ENCODE data around the gene MFRP.

The MFRP gene

DNA sequence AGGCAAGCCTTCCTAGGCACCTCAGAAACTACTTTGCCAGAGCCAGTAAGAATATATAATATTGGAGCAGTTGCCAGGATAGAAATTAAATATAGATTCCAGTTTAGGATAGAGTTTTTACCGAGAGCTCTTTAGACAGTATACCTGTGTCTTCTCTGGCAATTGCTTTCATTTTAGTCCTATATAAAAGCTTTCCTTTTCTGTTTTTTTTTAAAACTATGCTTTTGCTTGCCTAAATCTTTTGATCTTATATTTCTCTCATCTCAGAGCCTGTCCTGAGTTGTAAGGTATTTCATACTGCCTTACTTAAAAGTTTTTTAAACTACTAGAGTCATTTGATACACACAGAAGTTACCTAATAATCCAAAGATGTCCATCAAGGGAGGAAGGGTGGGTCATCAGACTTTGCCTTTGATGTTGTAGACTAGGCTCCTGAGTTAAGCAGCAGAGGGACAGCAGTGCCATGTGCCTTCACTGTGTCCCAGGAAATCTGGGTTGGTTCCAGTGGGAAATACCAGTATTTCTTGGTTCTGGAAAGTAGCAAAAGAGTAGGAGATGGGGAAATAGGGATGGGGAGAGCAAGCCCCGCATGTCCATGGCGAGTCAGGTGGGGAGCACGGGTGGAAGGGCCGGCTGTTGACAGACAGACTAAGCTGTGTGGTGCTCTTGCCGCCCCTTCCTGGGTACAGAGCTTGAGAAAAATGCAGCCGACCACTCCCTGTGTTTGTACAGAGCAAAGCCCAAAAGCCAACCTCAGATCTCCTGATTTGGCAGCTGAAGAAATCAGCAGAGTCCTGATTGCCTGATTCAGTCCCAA lies 40.7 kb downstream of the MFRP start:
- TF ChIP-seq, protein P1, sequence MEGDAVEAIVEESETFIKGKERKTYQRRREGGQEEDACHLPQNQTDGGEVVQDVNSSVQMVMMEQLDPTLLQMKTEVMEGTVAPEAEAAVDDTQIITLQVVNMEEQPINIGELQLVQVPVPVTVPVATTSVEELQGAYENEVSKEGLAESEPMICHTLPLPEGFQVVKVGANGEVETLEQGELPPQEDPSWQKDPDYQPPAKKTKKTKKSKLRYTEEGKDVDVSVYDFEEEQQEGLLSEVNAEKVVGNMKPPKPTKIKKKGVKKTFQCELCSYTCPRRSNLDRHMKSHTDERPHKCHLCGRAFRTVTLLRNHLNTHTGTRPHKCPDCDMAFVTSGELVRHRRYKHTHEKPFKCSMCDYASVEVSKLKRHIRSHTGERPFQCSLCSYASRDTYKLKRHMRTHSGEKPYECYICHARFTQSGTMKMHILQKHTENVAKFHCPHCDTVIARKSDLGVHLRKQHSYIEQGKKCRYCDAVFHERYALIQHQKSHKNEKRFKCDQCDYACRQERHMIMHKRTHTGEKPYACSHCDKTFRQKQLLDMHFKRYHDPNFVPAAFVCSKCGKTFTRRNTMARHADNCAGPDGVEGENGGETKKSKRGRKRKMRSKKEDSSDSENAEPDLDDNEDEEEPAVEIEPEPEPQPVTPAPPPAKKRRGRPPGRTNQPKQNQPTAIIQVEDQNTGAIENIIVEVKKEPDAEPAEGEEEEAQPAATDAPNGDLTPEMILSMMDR (conservative IDR thresholded peaks at IDR 0.05; ENCODE audit: low read depth, low read length) = no peak
- DNase-seq (ENCODE audit: low read depth) = no peak
- H3K4me3 ChIP-seq (ENCODE audit: low read length) = no peak overlapping the region

DNA sequence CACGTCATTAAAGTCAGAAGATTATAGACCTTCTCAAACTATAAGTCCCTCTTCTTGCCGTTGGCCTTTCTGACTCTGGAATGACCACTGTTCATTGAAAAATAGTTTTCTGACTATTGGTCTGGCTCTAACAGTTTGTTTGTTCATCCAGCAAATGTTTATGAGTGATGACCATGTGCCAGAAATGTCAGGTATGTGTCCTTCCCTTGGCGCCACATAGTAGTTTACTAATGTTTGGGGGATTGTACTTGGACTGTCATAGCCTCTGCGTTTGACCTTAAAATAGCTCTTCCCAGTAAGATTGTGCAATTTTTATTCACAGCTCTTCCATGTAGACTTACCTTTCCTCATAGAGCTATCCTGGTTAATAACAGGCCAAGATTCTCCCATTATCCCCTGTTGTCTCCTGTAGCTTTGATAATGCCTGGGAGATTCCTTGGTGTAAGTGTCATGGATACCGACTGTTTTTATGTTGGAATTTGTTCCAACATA lies 43.2 kb downstream of the MFRP start:
- TF ChIP-seq, protein P1 (conservative IDR thresholded peaks at IDR 0.05; ENCODE audit: low read depth, low read length) = no peak
- DNase-seq (ENCODE audit: low read depth) = no peak
- no peak overlapping the region for H3K4me3 ChIP-seq (ENCODE audit: low read length)

DNA sequence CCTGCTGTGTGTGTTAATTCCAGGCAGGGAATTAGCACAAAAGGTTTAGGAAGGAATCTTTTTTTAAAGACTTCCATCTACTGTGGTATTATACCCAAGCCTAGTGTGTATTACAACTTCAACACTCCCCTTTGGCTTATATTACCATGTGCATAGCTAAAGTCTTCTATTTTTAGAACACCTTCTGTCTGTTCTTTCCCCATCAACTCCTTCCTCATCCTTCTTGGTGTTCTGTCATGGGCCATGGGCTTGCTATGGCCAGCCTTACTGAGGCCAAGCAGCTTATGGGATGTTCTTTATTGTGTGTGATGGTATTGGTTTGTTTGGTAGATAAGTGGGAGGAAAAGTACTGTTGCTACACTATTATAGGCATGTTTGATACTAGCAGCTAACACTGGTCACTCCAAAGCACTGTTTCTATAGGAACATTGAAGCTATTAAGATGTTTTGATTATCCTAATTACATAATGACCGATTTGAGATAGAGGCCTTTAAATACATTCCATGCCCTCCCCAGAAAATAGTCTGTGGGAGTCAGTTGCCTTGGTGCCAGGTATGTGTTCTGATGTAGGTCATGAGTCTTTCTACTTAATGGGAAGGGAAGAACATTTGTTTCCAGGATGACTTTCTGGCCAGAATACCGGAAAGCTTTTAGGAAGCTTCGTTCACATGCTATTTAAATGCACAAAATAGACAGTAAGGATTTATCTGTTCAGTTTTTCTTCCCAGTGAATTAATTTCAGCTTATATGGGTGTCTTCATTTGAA lies 46.1 kb downstream of the MFRP start:
- no peak for DNase-seq (ENCODE audit: low read depth)
- TF ChIP-seq, protein P1 (conservative IDR thresholded peaks at IDR 0.05; ENCODE audit: low read depth, low read length) = no peak
- no peak overlapping the region for H3K4me3 ChIP-seq (ENCODE audit: low read length)

DNA sequence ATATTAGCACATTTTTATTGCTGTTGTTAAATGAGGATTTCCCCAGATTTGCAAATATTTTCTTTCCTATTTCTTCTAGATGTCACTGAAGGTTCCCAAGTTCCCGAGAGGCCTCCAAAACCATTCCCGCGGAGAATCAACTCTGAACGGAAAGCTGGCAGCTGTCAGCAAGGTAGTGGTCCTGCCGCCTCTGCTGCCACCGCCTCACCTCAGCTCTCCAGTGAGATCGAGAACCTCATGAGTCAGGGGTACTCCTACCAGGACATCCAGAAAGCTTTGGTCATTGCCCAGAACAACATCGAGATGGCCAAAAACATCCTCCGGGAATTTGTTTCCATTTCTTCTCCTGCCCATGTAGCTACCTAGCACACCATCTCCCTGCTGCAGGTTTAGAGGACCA lies 47.1 kb downstream of the MFRP start:
- DNase-seq (ENCODE audit: low read depth) = no peak
- no peak overlapping the region for H3K4me3 ChIP-seq (ENCODE audit: low read length)
- TF ChIP-seq, protein P1 (conservative IDR thresholded peaks at IDR 0.05; ENCODE audit: low read depth, low read length) = no peak

DNA sequence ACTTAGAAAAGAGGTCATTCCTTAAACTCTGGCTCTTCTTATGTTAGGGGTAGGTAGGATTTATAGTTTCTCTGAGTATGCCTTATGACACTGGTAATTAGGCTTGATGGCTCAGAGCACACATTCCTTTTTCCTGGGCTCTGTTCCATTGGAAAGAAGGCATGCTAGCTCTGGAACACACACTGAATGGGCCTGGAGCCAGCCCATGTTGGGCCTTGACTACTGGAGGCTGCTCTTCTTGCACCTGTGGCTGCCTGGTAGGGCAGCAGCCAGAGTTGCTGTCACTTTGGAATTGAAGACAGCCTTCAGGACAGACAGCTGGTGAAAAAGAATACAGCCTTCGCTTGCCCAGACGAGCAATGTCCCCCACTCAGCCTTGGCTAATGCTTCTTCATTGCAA lies 47.8 kb downstream of the MFRP start:
- TF ChIP-seq, protein P1 (conservative IDR thresholded peaks at IDR 0.05; ENCODE audit: low read depth, low read length) = no peak
- DNase-seq (ENCODE audit: low read depth) = no peak
- H3K4me3 ChIP-seq (ENCODE audit: low read length) = no peak overlapping the region

DNA sequence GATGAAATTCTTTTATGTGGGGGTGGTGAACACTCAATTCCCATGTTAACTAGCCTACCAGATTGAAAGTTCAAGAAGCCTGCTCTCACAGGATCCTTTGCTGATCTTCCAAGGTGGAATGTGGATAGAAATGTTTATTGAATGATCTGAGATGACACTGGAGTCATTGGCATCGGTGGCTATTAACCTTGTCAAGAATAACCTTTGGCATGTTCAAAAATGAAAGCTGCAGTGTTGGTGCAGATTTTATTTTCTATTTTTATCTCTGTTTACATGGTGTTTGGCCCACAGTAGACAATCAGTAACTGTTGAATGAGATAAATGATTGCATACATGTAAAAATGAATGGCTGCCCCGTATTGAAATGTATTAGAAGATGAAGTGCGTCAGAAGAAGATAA lies 48.6 kb downstream of the MFRP start:
- no peak overlapping the region for H3K4me3 ChIP-seq (ENCODE audit: low read length)
- TF ChIP-seq, protein P1 (conservative IDR thresholded peaks at IDR 0.05; ENCODE audit: low read depth, low read length) = no peak
- no peak for DNase-seq (ENCODE audit: low read depth)

All from retinal pigment epithelial cell (primary cell).